ENCODE results near the gene ZNF319. TPM values are rescaled to one million over a fixed set of nuclear protein-coding genes. Genes with fewer than 3 reads are reported as not detected.

The ZNF319 gene
- total RNA-seq, 4 donors from 2014 or later = 12.1 to 24.0 (median 18.7) TPM

- 57 to 59% methylated on average over 12 of the region's 12 CpGs for WGBS, 2 donors
- Histone ChIP-seq H3K27ac (no peak overlapping the region), H3K27me3 (no peaks in the 10 kb centered on the region), H3K9me3 (no peaks in the 10 kb centered on the region), H3K4me1 (peaks cover 0 to 1% of the 10 kb centered on the region in 2 donors), H3K36me3 (peaks cover 6 to 10% of the 10 kb centered on the region in 2 donors), H3K4me3 (replicated peaks in 1 of 3) (no peak overlapping the region)
- DNase-seq = no peak
- no peak for TF ChIP-seq CTCF (IDR thresholded peaks at IDR 0.05)
- no peak for TF ChIP-seq POLR2A (IDR thresholded peaks at IDR 0.05)
- intact Hi-C loops (cut with DNase I) = loop anchor here (5.0 to 10.0 kb wide), 2 partner anchors 180 to 432 kb away; partner anchors contain the start of gene CSNK2A2
These were observed 16.5 kb upstream of the ZNF319 start for GRCh38 chr16:58016840-58017446.

- H3K4me1 ChIP-seq = no peaks in the 10 kb centered on the region
- no peak overlapping the region for H3K4me3 ChIP-seq (replicated peaks in 1 of 3)
- H3K36me3 ChIP-seq = peaks cover 19 to 22% of the 10 kb centered on the region in 2 donors
- no peak overlapping the region for H3K27ac ChIP-seq
- no peaks in the 10 kb centered on the region for H3K27me3 ChIP-seq
- intact Hi-C loops (cut with DNase I) = loop anchor here (10.0 kb wide), 1 partner anchor 429 kb away; no protein-coding TSS in a partner anchor
- 84 to 98% methylated on average over 8 to 9 of the region's 9 CpGs for WGBS, 2 donors
- H3K9me3 ChIP-seq = no peaks in the 10 kb centered on the region
- TF ChIP-seq CTCF (IDR thresholded peaks at IDR 0.05) (no peak), POLR2A (IDR thresholded peaks at IDR 0.05) (no peak)
- DNase-seq = no peak
These were observed 12.9 kb upstream of the ZNF319 start for GRCh38 chr16:58013201-58013956.

- 86 to 87% methylated on average over 9 of the region's 9 CpGs for WGBS, 2 donors
- no peaks in the 10 kb centered on the region for H3K27me3 ChIP-seq
- H3K4me3 ChIP-seq (replicated peaks in 1 of 3) = no peak overlapping the region
- TF ChIP-seq POLR2A (IDR thresholded peaks at IDR 0.05) = no peak
- TF ChIP-seq CTCF (IDR thresholded peaks at IDR 0.05) = no peak
- H3K36me3 ChIP-seq = peaks cover 19 to 22% of the 10 kb centered on the region in 2 donors
- no peaks in the 10 kb centered on the region for H3K9me3 ChIP-seq
- intact Hi-C loops (cut with DNase I) = loop anchor here (10.0 kb wide), 1 partner anchor 428 kb away; no protein-coding TSS in a partner anchor
- DNase-seq = no peak
- H3K4me1 ChIP-seq = no peaks in the 10 kb centered on the region
- H3K27ac ChIP-seq = no peak overlapping the region
These were observed 12.0 kb upstream of the ZNF319 start for GRCh38 chr16:58012481-58012880.

GRCh38 chr16:58011652-58012051 lies 11.2 kb upstream of the ZNF319 start:
- no peak for DNase-seq
- Histone ChIP-seq H3K9me3 (no peaks in the 10 kb centered on the region), H3K4me3 (replicated peaks in 1 of 3) (no peak overlapping the region), H3K36me3 (peaks cover 19 to 22% of the 10 kb centered on the region in 2 donors), H3K4me1 (no peaks in the 10 kb centered on the region), H3K27ac (no peak overlapping the region), H3K27me3 (no peaks in the 10 kb centered on the region)
- TF ChIP-seq CTCF (IDR thresholded peaks at IDR 0.05) (no peak), POLR2A (IDR thresholded peaks at IDR 0.05) (no peak)
- WGBS, 2 donors = 87% methylated on average over 3 of the region's 3 CpGs
- intact Hi-C loops (cut with DNase I) = loop anchor here (10.0 kb wide), 1 partner anchor 427 kb away; no protein-coding TSS in a partner anchor

- no peaks in the 10 kb centered on the region for H3K9me3 ChIP-seq
- H3K36me3 ChIP-seq = peaks cover 19 to 22% of the 10 kb centered on the region in 2 donors
- intact Hi-C loops (cut with DNase I) = loop anchor here (10.0 kb wide), 1 partner anchor 426 kb away; no protein-coding TSS in a partner anchor
- TF ChIP-seq CTCF (IDR thresholded peaks at IDR 0.05) = no peak
- TF ChIP-seq POLR2A (IDR thresholded peaks at IDR 0.05) = no peak
- no peak for DNase-seq
- H3K27ac ChIP-seq = no peak overlapping the region
- no peaks in the 10 kb centered on the region for H3K27me3 ChIP-seq
- no peaks in the 10 kb centered on the region for H3K4me1 ChIP-seq
- WGBS, 2 donors = 68 to 87% methylated on average over 3 of the region's 3 CpGs
- no peak overlapping the region for H3K4me3 ChIP-seq (replicated peaks in 1 of 3)
These were observed 10.4 kb upstream of the ZNF319 start for GRCh38 chr16:58010886-58011285.

Measured in thyroid gland (tissue), 4 donors.